Endothelial cell of umbilical vein (primary cell): ENCODE results near the gene UCHL1. TPM values are rescaled to one million over a fixed set of nuclear protein-coding genes. Genes with fewer than 3 reads are reported as not detected.
"Not testable (repeated sequence)": the region's sequence is repeated elsewhere in the genome, so short reads cannot be mapped to it uniquely, and the experiment has no call there.

Source experiments
- BruUV-seq: library from RNA; stranded (reverse); fragments of 400-500 nt; replicated peaks from 2 replicates; lab custom pipeline; 2021; lab: Mats Ljungman, UMichigan
- CTCF ChIA-PET: fragments of 300-600, 350-600 bp; sonication (Branson Sonifier 250); formaldehyde crosslinking; loops from one replicate; lab custom pipeline; 2021; ENCODE audit warnings: antibody characterized with exemption, inconsistent platforms; lab: Charles Lee
- POLR2A ChIA-PET: fragments of 300-600, 350-600 bp; sonication (Branson Sonifier 250); formaldehyde crosslinking; loops from one replicate; lab custom pipeline; 2021; ENCODE audit warnings: antibody characterized with exemption, inconsistent platforms; lab: Charles Lee
- DNase-seq: peaks from one replicate; pipeline ENCODE4 v3.0.0-alpha.2; 2011; ENCODE audit warnings: low read depth, low spot score
- FAIRE-seq: peaks from 2 replicates; lab custom pipeline; 2011; peaks lifted over from hg19 to GRCh38; lab: Jason Lieb, UNC
- H2AFZ ChIP-seq: 2 replicates; pipeline ENCODE4 v1.6.0; 2012; ENCODE audit warnings: low read depth, low read length, control low read depth, inconsistent platforms
- H3K27ac ChIP-seq: 2 replicates; pipeline ENCODE4 v1.5.1; 2011; ENCODE audit warnings: low read depth, mild to moderate bottlenecking, control low read depth, low read length, moderate library complexity; ENCODE audit not compliant: insufficient read depth
- H3K27me3 ChIP-seq, 2 experiments: 2 replicates each; pipeline versions ENCODE4 v1.6.0 to v1.6.1; 2011; ENCODE audit warnings: low read length in 2 of 2, mixed read lengths in 1 of 2; ENCODE audit not compliant: control insufficient read depth in 2 of 2, insufficient read depth in 2 of 2
- H3K36me3 ChIP-seq, 2 experiments: 2 replicates in 1 of 2; 3 replicates in 1 of 2; pipeline ENCODE4 v1.5.1; 2011; ENCODE audit warnings: low read length in 2 of 2, mild to moderate bottlenecking in 1 of 2, moderate library complexity in 1 of 2; ENCODE audit not compliant: control insufficient read depth in 2 of 2, insufficient read depth in 2 of 2; ENCODE audit errors: extremely low read depth in 1 of 2
- H3K4me1 ChIP-seq: 3 replicates; pipeline ENCODE4 v1.5.1; 2011; ENCODE audit warnings: mild to moderate bottlenecking, low read length; ENCODE audit not compliant: control insufficient read depth, insufficient read depth; ENCODE audit errors: extremely low read depth
- H3K4me2 ChIP-seq: 2 replicates; pipeline ENCODE4 v1.6.1; 2011; ENCODE audit warnings: low read length, control low read depth, mixed read lengths; ENCODE audit not compliant: insufficient read depth
- H3K4me3 ChIP-seq, 3 experiments: fragments of 200-600 bp in 1 of 3; sonication (generic), shearing (Covaris generic) in 1 of 3; replicated peaks in 1 of 3; 2 replicates each; pipeline ENCODE4 v1.5.1; 2011 to 2016; ENCODE audit warnings: control low read depth in 3 of 3, low read length in 3 of 3, mild to moderate bottlenecking in 2 of 3, inconsistent platforms in 1 of 3, low read depth in 1 of 3, moderate library complexity in 1 of 3; ENCODE audit not compliant: insufficient read depth in 1 of 3
- H3K79me2 ChIP-seq: 2 replicates; pipeline ENCODE4 v1.6.0; 2012; ENCODE audit warnings: low read length, inconsistent platforms; ENCODE audit not compliant: control insufficient read depth, insufficient read depth
- H3K9ac ChIP-seq: replicated peaks from 2 replicates; pipeline ENCODE3; 2011; ENCODE audit warnings: low read length, control low read depth; ENCODE audit not compliant: insufficient read depth; ENCODE audit errors: extremely low read depth
- H3K9me1 ChIP-seq: replicated peaks from 3 replicates; pipeline ENCODE4 v1.6.0; 2011; ENCODE audit warnings: mild to moderate bottlenecking, low read length; ENCODE audit not compliant: control insufficient read depth, insufficient read depth; ENCODE audit errors: extremely low read depth
- H3K9me3 ChIP-seq: replicated peaks from 2 replicates; pipeline ENCODE4 v1.5.1; 2012; ENCODE audit warnings: low read length, inconsistent platforms; ENCODE audit not compliant: control insufficient read depth, insufficient read depth
- H4K20me1 ChIP-seq: replicated peaks from 2 replicates; pipeline ENCODE3; 2011; ENCODE audit warnings: mild to moderate bottlenecking, low read length; ENCODE audit not compliant: control insufficient read depth, insufficient read depth; ENCODE audit errors: extremely low read depth
- EZH2 ChIP-seq: IDR thresholded peaks from 2 replicates; pipeline ENCODE4 v1.6.1; 2012; ENCODE audit warnings: borderline replicate concordance, low read depth, mild to moderate bottlenecking, moderate library complexity, low read length, inconsistent platforms; ENCODE audit not compliant: severe bottlenecking
- FOS ChIP-seq: IDR thresholded peaks from 2 replicates; pipeline ENCODE4 v1.6.1; 2011; ENCODE audit warnings: mild to moderate bottlenecking, low read length, moderate library complexity, borderline replicate concordance; ENCODE audit not compliant: insufficient read depth
- GATA2 ChIP-seq: IDR thresholded peaks from 2 replicates; pipeline ENCODE4 v1.7.0; 2011; ENCODE audit warnings: low read depth, mild to moderate bottlenecking, moderate library complexity, mixed read lengths, low read length; ENCODE audit not compliant: insufficient read length, insufficient read depth
- JUN ChIP-seq: IDR thresholded peaks from 2 replicates; pipeline ENCODE4 v1.6.1; 2011; ENCODE audit warnings: borderline replicate concordance, low read depth; ENCODE audit not compliant: insufficient read length, insufficient read depth
- MYC ChIP-seq: IDR thresholded peaks from one replicate; pipeline ENCODE4 v1.6.1; 2011; ENCODE audit warnings: mild to moderate bottlenecking, low read depth, low read length
- POLR2A ChIP-seq: IDR thresholded peaks from 2 replicates; pipeline ENCODE4 v1.6.1; 2012; ENCODE audit warnings: low read depth, mild to moderate bottlenecking, control low read depth, low read length
- POLR2AphosphoS5 ChIP-seq: IDR thresholded peaks from 2 replicates; pipeline ENCODE4 v1.6.1; 2012; ENCODE audit warnings: low read depth, mild to moderate bottlenecking, control low read depth, low read length, moderate library complexity; ENCODE audit not compliant: insufficient read depth
- dilution Hi-C: fragments of 300-500 bp; cut with MboI; formaldehyde crosslinking; loops from one replicate; pipeline ENCODE4 v1.15.0; 2019; ENCODE audit warnings: low sequenced_read_pairs; ENCODE audit not compliant: extremely low pct_ligation_motif_present
- intact Hi-C: fragments of 100-400 bp; cut with micrococcal nuclease; formaldehyde crosslinking; loops from one replicate; pipeline ENCODE4 v1.10.0; 2022
- polyA plus RNA-seq, 4 experiments: library from polyadenylated mRNA; depleted of rRNA in 3 of 4; stranded (reverse) in 3 of 4; unstranded in 1 of 4; fragments of >200 nt; gene quantifications; 2 replicates each; pipeline versions ENCODE4 v1.2.1 to v1.2.3, GENCODE V29; 2011 to 2012; ENCODE audit warnings: missing spikeins in 1 of 4
- total RNA-seq: library from RNA; stranded (reverse); gene quantifications from 2 replicates; pipeline ENCODE4 v1.2.3, GENCODE V29; 2021
- TF ChIP-seq, protein P1 (sequence below): IDR thresholded peaks from 2 replicates; pipeline ENCODE4 v1.6.1; 2011; ENCODE audit not compliant: insufficient read depth, insufficient read length
- TF ChIP-seq, protein P2 (sequence below), 2 donors: IDR thresholded peaks; 1 replicate in 1 of 2; 2 replicates in 1 of 2; pipeline ENCODE4 v1.5.1; 2011; ENCODE audit warnings: low read length in 2 of 2, mild to moderate bottlenecking in 2 of 2, moderate library complexity in 2 of 2, control low read depth in 1 of 2, inconsistent platforms in 1 of 2, low read depth in 1 of 2; ENCODE audit not compliant: insufficient read depth in 1 of 2; ENCODE audit errors: extremely low read depth in 1 of 2

Gene UCHL1
- total and polyA plus RNA-seq, 2 donors (not counting 3 experiments of a cell fraction or from before 2014, with no cell fraction given) = 501 to 1,128 TPM

DNA sequence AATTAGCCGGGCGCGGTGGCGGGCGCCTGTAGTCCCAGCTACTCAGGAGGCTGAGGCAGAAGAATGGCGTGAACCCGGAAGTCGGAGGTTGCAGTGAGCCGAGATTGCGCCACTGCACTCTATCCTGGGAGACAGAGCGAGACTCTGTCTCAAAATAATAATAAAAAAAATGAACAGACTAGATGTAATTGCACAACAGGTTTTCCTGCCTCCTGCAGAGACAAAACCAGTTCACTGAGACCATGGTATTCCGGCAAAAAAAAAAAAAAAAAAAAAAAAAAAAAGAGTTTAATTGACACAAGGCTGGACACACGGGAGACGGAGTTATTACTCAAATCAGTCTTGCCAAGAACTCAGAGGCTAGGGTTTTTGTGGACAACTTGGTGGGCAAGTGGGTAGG lies 58.7 kb downstream of the UCHL1 start:
- H3K4me1 ChIP-seq, H3K27ac ChIP-seq, H4K20me1 ChIP-seq, BruUV-seq, POLR2A ChIA-PET, H3K9ac ChIP-seq, H3K9me1 ChIP-seq, dilution Hi-C loops, H3K36me3 ChIP-seq, DNase-seq, H3K9me3 ChIP-seq, H2AFZ ChIP-seq, H3K27me3 ChIP-seq, FAIRE-seq, H3K4me2 ChIP-seq, intact Hi-C loops, H3K79me2 ChIP-seq, H3K4me3 ChIP-seq: not testable (repeated sequence)
- CTCF ChIA-PET = interaction anchor here (0.7 kb wide), 1 partner anchor 46 kb away, joined by 3 read pairs; no protein-coding TSS in a partner anchor

DNA sequence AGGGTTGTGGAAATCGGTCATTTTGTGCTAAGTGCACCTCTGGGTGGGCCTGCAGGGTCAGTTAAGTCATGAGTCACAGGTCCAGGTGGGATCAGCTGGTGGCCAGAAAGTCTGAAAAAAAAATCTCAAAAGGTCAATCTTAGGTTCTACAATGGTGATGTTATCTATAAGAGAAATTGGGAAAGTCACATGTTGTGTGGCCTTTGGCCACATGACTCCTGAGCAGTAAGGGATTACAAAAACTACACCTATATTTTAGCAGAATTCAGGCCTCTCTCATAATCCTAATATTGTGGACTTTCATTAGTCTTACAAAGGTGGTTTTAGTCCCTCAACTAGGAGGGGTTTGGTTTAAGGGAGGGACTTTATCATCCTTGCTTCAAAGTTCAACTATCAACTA lies 59.1 kb downstream of the UCHL1 start:
- Histone ChIP-seq H3K27ac (no peak overlapping the region), H3K9ac (no peak overlapping the region), H3K27me3 (peaks cover 0 to 6% of the 10 kb centered on the region in 2 experiments), H3K4me2 (no peak overlapping the region), H4K20me1 (no peaks in the 10 kb centered on the region), H3K4me3 (no peak overlapping the region), H3K79me2 (no peaks in the 10 kb centered on the region), H3K9me3 (no peaks in the 10 kb centered on the region), H2AFZ (no peak overlapping the region), H3K36me3 (no peaks in the 10 kb centered on the region), H3K9me1 (no peaks in the 10 kb centered on the region), H3K4me1 (no peaks in the 10 kb centered on the region)
- TF ChIP-seq GATA2 (no peak), POLR2AphosphoS5 (no peak), POLR2A (no peak), FOS (no peak), JUN (no peak), EZH2 (no peak), MYC (no peak)
- TF ChIP-seq, protein P1, sequence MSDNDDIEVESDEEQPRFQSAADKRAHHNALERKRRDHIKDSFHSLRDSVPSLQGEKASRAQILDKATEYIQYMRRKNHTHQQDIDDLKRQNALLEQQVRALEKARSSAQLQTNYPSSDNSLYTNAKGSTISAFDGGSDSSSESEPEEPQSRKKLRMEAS = no peak
- TF ChIP-seq, protein P2, sequence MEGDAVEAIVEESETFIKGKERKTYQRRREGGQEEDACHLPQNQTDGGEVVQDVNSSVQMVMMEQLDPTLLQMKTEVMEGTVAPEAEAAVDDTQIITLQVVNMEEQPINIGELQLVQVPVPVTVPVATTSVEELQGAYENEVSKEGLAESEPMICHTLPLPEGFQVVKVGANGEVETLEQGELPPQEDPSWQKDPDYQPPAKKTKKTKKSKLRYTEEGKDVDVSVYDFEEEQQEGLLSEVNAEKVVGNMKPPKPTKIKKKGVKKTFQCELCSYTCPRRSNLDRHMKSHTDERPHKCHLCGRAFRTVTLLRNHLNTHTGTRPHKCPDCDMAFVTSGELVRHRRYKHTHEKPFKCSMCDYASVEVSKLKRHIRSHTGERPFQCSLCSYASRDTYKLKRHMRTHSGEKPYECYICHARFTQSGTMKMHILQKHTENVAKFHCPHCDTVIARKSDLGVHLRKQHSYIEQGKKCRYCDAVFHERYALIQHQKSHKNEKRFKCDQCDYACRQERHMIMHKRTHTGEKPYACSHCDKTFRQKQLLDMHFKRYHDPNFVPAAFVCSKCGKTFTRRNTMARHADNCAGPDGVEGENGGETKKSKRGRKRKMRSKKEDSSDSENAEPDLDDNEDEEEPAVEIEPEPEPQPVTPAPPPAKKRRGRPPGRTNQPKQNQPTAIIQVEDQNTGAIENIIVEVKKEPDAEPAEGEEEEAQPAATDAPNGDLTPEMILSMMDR (IDR thresholded peaks at IDR 0.05; ENCODE audit: extremely low read depth in 1 of 2, insufficient read depth in 1 of 2, low read depth in 1 of 2, low read length in 2 of 2) = no peak
- intact Hi-C loops (no loop called here), dilution Hi-C loops (no loop called here)
- DNase-seq (no peak), FAIRE-seq (no peak)
- BruUV-seq = no TSS peak
- ChIA-PET POLR2A (no interaction called here), CTCF (interaction anchor here (0.7 to 0.8 kb wide), 2 partner anchors 8 to 46 kb away, joined by 3 read pairs; no protein-coding TSS in a partner anchor)
